Ecto neural progenitor cell (in vitro differentiated cells): Measurements from ENCODE around the gene MACROD2.

ENCODE experiments used
- DNase-seq: peaks from one replicate; pipeline ENCODE4 v3.0.0-alpha.2; 2018; ENCODE audit warnings: low spot score

MACROD2 gene

DNA sequence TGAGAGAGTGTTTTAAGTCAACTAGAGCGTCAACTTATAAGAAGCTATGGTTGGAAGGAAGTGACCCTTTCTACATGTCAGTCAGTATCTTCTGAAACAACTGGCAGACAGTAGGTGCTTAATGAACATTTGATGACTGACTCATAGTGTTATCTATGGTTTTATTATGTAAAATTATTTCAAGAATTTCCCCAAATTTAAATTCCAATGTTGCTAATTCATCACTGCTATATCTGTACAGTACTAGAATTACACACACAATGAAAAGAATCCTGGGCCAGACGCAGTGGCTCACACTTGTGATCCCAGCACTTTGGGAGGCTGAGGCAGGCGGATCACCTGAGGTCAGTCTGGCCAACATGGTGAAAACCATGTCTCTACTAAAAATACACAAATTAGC, 1063.5 kb downstream of the MACROD2 start:
- DNase-seq = no peak

- no peak for DNase-seq
Observed at GRCh38 chr20:15059438-15059837, 1064.1 kb downstream of the MACROD2 start.

DNA sequence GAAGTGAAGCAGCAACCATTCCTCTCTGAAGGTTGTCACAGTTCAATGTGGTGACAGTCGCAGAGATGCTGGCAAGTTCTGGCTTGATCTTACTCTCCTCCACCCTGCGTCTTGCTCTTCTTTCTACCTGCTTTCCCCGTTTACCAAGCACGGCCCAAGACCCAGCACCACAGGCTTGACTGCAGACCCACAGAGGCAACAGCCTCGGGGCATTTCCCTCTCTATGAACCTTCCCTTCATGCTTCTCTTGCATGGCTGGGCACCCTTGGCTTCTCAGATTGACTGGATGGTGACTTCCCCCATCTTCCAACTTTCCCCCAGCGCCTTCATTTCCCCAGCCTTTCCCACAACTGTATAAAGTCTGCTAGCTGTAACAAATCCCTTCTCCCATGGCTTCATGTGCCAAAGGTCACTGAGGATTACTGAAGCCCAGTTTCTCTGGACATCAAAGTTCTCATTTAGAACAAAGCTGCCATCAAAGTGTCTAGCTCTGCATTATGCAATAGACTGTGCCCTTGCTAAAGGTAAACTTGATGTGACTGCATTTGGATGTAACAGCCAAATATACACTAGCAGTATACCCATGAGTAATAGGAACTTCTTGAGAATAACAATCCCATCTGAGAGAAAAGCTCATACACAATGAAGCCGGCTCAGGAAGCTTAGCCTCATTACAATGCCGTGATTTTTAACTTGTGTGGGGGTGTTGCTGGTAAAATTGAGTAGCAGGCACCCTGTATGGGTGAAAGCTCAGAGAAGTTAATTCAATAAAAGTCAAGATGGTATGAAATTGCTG, 1065.1 kb downstream of the MACROD2 start:
- DNase-seq = no peak

- no peak for DNase-seq
Observed at GRCh38 chr20:15061061-15061430, 1065.7 kb downstream of the MACROD2 start.

- DNase-seq = no peak
Observed at GRCh38 chr20:15061955-15062354, 1066.6 kb downstream of the MACROD2 start.

- no peak for DNase-seq
Observed at GRCh38 chr20:15063081-15063480, 1067.8 kb downstream of the MACROD2 start.

DNA sequence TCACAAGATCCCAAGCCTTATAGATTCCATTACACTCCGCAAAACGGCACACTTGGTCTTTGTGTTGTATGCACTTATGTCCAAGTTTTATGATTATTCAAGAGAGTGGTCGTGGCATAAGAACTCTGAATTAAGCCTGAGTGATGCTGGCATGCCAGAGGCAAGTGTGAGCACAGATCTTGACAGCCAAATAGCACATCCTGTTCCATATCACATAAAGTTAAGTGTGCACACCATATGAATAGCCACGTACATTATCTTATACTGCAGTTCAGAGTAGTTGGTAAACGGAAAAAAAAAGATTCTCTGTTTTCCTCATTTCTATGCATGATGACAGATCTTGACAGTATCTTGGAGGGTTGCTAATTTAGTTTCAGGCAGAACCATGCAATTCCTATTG, 1069.4 kb downstream of the MACROD2 start:
- DNase-seq = no peak

- no peak for DNase-seq
Observed at GRCh38 chr20:15065794-15066193, 1070.5 kb downstream of the MACROD2 start.

- DNase-seq = no peak
Observed at GRCh38 chr20:15068486-15068885, 1073.2 kb downstream of the MACROD2 start.

GRCh38 chr20:15069355-15069754, 1074.0 kb downstream of the MACROD2 start:
- DNase-seq = no peak

GRCh38 chr20:15071085-15071808, 1075.9 kb downstream of the MACROD2 start:
- DNase-seq = no peak

GRCh38 chr20:15072316-15072715, 1077.0 kb downstream of the MACROD2 start:
- no peak for DNase-seq

DNA sequence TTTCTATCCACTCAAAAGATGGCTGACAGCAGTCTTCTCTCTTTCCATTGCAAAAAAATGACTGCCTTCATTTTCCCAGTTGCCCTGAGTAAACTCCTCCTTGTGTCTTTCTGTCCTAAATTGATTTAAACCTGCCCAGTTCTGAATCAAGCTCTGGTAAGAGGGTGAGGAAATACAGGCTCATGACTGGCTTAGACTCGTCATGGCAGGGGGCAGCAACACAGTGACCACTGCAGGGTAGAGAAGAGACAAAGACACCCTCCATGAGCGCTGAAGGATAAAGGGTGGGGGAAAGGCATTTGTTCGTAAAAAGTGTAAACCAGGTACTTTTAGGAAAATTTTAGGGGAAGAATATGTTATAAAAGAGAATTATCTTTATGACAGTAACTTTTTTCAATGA, 1080.3 kb downstream of the MACROD2 start:
- no peak for DNase-seq

DNA sequence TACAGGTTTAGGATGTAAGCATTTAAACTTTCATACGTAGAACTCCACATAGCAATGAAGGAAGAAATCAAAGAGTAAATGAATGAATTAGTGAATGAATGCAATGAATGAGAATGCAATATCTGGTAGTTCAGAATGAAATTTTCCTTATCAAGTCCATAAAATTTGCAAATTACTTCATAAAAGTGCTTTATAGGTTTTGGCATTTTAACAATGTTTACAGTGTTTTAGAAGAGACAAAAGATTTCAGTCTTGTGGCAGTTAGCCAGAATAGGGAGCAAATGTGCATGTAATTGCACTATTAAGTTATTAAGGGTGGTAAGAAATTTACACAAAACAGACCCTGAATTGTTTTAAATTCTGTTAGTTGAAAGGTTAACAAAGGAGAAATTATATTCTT, 1081.5 kb downstream of the MACROD2 start:
- DNase-seq = no peak

- DNase-seq = no peak
Observed at GRCh38 chr20:15077733-15078250, 1082.5 kb downstream of the MACROD2 start.

DNA sequence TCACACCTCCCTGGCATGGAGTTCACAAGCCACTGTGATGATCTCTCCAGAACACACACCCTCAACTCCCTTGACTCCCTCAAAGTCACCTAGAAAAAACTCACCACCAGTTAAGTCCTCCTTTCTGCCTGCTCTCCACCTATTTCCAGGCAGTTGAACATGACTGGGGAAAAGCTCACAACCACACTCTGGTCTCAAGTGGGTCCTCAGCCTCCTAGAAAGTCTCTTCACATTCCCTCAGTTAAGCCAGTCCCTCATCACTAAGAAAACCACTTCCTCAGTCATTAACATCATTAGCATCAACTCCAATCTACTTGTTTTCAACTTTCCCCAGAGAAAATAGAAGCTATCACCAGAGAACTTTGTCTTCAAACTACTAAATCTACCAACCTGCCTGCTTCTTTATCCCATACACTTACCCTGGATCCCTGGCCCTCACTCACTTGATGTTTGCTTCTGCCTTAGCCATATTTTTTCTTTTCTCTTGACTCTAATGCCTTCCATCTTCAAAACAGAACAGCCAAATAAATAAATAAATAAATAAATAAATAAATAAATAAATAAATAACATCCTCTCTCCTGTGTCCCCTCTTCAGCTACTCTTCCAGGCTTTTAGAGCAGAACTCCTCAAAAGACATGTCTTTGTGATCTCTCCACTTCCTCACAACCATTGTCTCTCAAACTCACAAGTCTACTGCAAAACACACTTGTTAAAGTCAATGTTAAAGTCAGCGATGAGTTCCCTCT, 1084.5 kb downstream of the MACROD2 start:
- DNase-seq = no peak

- no peak for DNase-seq
Observed at GRCh38 chr20:15081261-15081660, 1085.9 kb downstream of the MACROD2 start.

GRCh38 chr20:15091421-15092037, 1096.2 kb downstream of the MACROD2 start:
- DNase-seq = no peak

GRCh38 chr20:15098351-15098750, 1103.0 kb downstream of the MACROD2 start:
- DNase-seq = no peak

- DNase-seq = no peak
Observed at GRCh38 chr20:15099130-15099529, 1103.8 kb downstream of the MACROD2 start.

GRCh38 chr20:15100506-15101160, 1105.3 kb downstream of the MACROD2 start:
- no peak for DNase-seq

- no peak for DNase-seq
Observed at GRCh38 chr20:15107931-15108330, 1112.6 kb downstream of the MACROD2 start.
